Measurements from ENCODE around the gene EYA2.
"Not testable (repeated sequence)": the region's sequence is repeated elsewhere in the genome, so short reads cannot be mapped to it uniquely, and the experiment has no call there.

Gene EYA2

GRCh38 chr20:46932439-46932838 lies 37.8 kb downstream of the EYA2 start:
- DNase-seq (ENCODE audit: low spot score) = not testable (repeated sequence)

- DNase-seq (ENCODE audit: low spot score) = no peak
These were observed 38.5 kb downstream of the EYA2 start for GRCh38 chr20:46933150-46933549.

GRCh38 chr20:46934746-46935287 lies 40.2 kb downstream of the EYA2 start:
- DNase-seq (ENCODE audit: low spot score) = no peak

GRCh38 chr20:46935394-46936017 lies 40.9 kb downstream of the EYA2 start:
- DNase-seq (ENCODE audit: low spot score) = no peak

DNA sequence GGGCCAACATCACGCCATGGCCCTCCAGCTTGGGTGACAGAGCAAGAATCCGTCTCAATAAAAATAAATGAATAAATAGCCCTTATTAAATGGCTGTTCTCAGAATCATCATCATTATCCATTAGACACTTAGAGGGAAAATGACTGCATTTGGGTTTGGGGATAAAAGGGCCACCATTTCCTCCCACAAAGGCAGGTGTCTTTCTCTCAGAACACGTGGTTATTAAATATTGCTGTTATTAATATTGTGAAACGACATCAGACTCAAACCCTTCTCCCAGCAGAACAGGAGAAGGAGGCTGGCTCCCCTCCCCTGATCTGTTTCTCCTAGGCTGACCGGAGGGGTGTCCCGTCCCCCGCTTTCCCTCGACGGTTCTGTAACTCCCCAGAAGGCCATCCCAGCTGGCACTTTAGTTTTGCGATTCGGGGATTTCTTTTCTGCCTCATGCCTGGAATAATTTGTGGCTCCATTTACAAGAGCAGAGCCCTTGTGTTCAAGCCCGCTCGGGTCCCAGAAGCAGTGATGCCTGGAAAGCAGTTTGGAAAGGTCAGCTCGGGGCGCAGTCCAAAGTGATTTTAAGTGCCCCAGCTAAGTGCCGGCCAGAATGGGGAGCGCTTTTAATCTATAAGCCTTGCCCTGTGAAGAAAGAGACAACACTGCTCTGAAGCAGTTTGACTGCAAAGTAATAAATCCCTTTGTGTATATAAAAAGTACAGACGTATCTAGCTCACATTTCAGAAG lies 41.9 kb downstream of the EYA2 start:
- DNase-seq (ENCODE audit: low spot score) = no peak

GRCh38 chr20:46937157-46937523 lies 42.5 kb downstream of the EYA2 start:
- no peak for DNase-seq (ENCODE audit: low spot score)

- no peak for DNase-seq (ENCODE audit: low spot score)
These were observed 43.0 kb downstream of the EYA2 start for GRCh38 chr20:46937533-46938226.

DNA sequence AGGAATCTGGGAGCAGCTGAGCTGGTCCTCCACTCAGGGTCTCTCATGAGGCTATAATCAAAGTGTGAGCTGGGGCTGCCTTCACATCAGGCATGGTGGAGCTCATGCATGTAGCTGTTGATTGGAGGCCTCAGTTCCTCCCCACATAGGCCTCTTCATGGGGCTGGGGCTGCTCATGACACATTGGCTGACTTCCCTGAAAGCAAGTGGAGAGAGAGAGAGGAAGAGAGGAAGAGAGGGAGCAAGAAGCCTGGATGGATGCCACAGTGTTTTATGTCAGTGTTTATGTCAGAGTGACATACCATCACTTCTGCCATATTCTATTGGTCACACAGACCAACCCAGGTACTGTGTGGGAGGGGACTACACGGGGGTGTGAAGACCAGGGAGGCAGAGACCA lies 43.8 kb downstream of the EYA2 start:
- DNase-seq (ENCODE audit: low spot score) = no peak

- no peak for DNase-seq (ENCODE audit: low spot score)
These were observed 44.7 kb downstream of the EYA2 start for GRCh38 chr20:46939031-46939965.

DNA sequence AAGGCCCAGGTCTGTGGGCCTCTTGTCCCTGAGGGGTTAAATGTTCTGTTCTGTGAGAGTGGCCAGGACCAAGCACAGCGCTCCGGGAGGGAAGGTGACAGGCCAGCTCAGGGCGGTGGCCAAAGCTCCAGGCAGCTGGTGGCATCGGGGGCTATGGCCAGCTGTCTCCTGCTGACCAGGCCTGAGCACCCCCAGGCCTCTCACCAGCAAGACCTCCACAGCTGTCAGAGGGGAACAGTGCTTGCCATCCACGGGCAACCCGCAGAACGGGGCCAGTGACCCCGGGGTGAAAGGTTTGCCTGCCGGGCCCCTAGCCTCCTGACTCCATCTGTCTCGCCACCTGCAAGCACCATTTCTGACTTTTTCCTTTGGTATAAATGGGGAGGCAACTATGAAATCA lies 46.0 kb downstream of the EYA2 start:
- no peak for DNase-seq (ENCODE audit: low spot score)

GRCh38 chr20:46941404-46941803 lies 46.8 kb downstream of the EYA2 start:
- DNase-seq (ENCODE audit: low spot score) = no peak

- DNase-seq (ENCODE audit: low spot score) = no peak
These were observed 49.4 kb downstream of the EYA2 start for GRCh38 chr20:46943861-46944591.

DNA sequence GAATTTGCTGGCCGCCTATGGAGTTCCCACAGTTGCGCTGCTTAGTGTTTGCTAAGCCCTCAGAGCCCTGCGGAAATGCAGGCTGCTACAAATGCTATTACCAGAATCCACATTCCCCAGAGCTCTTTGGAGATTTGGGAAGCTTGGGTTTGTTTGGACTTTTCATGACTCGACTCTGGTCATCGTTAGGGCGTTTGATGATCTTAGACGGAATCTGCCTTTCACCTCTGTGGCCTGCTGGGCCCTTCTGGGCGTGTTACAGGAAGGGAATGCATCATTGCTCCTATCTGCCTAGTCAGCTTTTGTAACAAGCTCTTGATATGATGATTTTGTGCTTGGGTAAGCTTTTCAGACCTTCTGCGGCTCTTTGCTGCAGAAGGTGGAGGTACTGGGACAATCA lies 50.8 kb downstream of the EYA2 start:
- DNase-seq (ENCODE audit: low spot score) = no peak

DNA sequence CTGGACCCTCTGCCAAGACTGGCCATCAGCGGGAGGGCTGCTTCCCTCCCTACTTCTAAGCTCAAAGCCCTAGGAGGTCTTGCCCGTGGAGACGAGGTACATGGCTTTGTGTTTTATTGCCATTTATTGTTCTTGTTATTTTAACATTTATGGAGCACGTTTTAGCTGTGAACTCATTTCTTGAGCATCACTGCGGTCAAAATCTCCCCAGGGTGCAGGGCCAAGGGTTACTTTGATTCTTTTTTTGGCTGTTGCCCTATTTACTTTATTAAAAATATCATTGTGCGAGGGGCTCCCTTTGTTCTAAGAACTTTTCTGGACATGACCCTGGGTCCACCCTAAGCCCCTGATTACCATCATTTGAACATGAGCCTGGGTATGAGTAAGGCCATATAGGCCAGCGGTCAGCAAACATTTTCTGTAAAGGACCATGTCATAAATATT lies 51.6 kb downstream of the EYA2 start:
- DNase-seq (ENCODE audit: low spot score) = no peak

DNA sequence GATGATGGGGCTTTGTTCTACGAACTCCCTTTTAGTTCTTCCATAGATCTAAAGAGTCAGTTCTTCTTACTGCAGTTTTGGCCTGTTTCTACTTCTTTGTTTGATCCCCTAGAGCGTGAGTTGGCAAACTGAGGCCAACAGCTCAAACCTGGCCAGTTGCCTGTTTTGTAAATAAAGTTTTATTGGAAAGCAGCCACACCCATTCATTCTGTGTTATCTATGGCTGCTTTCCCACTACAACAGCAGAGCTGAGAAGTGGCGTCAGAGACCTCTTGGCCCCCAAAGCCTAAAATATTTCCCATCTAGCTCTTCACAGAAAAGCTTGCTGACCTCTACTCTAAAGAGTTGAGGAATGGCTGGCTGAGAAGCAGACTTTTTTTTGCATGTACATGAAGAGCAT lies 52.2 kb downstream of the EYA2 start:
- no peak for DNase-seq (ENCODE audit: low spot score)

- no peak for DNase-seq (ENCODE audit: low spot score)
These were observed 53.4 kb downstream of the EYA2 start for GRCh38 chr20:46948081-46948480.

- DNase-seq (ENCODE audit: low spot score) = no peak
These were observed 56.8 kb downstream of the EYA2 start for GRCh38 chr20:46951405-46951804.

DNA sequence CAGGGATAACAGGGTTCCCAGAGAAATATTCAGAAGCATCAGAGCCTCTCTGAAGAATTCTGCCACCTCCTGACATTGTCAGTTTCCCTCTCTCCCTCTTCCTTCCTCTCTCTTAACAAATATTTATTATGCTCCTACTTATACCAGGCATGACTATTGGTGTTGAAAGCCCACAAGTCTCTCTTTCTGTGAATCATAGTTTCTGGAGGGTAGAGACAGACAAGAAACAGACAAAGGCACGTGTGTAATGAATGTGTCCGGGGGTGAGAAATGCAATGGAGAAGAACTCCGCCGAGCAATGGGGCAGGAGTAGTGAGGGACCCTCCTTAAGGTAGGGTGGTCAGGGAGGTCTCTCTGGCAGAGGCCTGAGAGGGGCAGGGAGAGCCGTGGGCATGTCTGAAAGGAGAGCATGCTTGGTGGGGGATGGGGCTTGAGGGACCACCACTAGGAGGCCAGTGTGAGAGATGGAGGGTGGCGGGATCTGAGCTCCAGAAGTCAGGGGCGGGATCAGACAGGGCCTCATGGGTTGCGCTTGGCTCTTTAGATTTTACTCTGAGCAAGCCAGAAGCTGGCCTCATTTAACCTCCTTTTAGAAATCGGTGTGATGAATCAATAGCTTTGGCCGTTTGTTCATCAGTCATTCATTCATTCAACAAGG lies 57.3 kb downstream of the EYA2 start:
- no peak for DNase-seq (ENCODE audit: low spot score)

DNA sequence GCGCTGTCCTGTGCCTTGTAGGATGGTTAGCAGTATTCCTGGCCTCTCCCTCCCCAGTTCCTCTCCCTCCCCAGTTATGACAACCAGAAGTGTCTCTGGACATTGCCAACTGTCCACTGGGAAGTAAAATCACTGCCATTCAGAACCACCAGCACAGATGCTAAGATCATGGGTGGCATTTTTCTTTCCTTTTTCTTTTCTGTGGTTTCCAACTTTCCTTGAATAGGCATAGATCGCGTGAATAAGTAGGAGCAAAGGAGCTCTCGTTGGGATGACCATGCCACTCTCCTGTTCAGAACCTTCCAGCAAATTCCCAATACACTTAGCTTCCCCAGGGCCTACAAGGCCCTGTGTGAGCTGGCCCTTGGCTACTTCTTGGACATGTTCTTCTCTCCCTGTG lies 59.0 kb downstream of the EYA2 start:
- DNase-seq (ENCODE audit: low spot score) = no peak

DNA sequence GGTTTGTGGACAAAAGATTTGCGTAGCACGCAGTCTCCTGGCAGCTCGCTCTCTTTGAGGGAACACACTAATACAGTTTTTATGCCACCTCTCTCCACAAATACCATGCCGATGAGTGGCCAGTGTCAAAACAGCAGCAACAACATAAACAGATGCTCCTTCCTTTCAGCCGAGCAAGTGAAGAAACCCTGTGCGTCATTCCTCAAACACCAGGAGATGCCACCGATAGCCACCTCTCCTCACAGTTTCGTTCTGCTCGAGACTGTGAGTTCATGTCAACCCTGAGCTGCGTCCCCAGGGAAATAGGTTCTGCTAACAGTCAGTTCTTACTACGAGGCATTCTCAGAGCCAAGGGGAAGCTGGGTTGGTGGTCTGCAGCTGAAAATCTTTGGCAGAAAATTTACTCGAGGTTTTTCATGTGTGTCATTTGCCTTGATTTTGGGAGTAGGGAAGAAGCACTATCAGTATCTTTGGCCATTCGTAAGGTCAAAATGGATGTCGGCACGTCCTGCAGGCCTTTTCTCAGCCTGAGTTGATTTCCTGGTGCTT lies 59.9 kb downstream of the EYA2 start:
- DNase-seq (ENCODE audit: low spot score) = no peak
